ENCODE data around the gene PSMD3. TPM values are rescaled to one million over a fixed set of nuclear protein-coding genes. Genes with fewer than 3 reads are reported as not detected.

PSMD3 gene
- total and polyA plus RNA-seq, 2 of the 4 experiments (the other 2 are of a cell fraction): 123 to 155 TPM

DNA sequence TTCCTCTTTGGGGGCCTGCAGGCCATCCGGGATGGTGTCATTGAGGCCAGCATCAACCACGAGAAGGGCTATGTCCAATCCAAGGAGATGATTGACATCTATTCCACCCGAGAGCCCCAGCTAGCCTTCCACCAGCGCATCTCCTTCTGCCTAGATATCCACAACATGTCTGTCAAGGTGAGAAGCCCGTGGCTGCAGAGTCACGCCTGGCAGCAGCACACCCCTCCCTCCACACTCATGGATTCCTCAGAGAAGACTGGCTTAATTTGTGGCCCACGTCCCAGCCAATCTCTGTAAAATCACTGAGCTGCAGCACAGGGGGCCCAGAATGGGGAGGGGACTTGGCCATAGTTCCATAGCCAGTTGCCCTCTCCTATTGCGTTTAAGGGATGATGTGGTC is 15.6 kb downstream of the PSMD3 start:
- Histone ChIP-seq H3K23ac (ENCODE audit: low read depth, low read length) (no peak overlapping the region), H3K4ac (ENCODE audit: low read depth, low read length) (no peak overlapping the region), H3K14ac (replicated peaks; ENCODE audit: low read depth, low read length) (no peak overlapping the region), H2BK5ac (ENCODE audit: low read depth, low read length, poor library complexity, severe bottlenecking) (no peak overlapping the region), H4K20me1 (ENCODE audit: insufficient read depth, low read length) (peaks cover 6% of the 10 kb centered on the region; the same call in 1 of the 2 replicates), H2BK20ac (ENCODE audit: low read depth, low read length) (no peak overlapping the region), H3K9me3 (ENCODE audit: control insufficient read depth, insufficient read depth, low read length) (no peaks in the 10 kb centered on the region), H3K27ac (ENCODE audit: insufficient read depth, low read length) (no peak overlapping the region), H3K4me3 (ENCODE audit: insufficient read depth, low read depth, low read length) (no peak overlapping the region), H3K56ac (ENCODE audit: extremely low read depth, insufficient read depth, low read length) (no peak overlapping the region), H4K5ac (ENCODE audit: low read depth, low read length) (no peak overlapping the region), H3K36me3 (ENCODE audit: control insufficient read depth, insufficient read depth, low read length) (peaks cover 67% of the 10 kb centered on the region), H4K91ac (ENCODE audit: insufficient read depth, low read depth, low read length) (no peak overlapping the region), H3K9ac (ENCODE audit: low read depth, low read length) (no peak overlapping the region), H3K9me1 (ENCODE audit: insufficient read depth, low read length) (no peaks in the 10 kb centered on the region), H3K79me1 (ENCODE audit: low read depth in 1 of 2, low read length in 2 of 2) (peaks cover 0 to 8% of the 10 kb centered on the region in 2 experiments; a peak in 3 of 4 replicates), H2AK5ac (ENCODE audit: low read depth, low read length) (no peak overlapping the region), H3K27me3 (ENCODE audit: control insufficient read depth, insufficient read depth, low read length) (no peaks in the 10 kb centered on the region), H4K8ac (ENCODE audit: low read depth in 2 of 2, low read length in 2 of 2) (no peak overlapping the region), H2BK120ac (ENCODE audit: low read depth, low read length) (no peak overlapping the region), H2AFZ (replicated peaks; ENCODE audit: low read length, poor library complexity) (peak overlapping the region; percentile 48), H2AK9ac (replicated peaks; ENCODE audit: low read depth, low read length, poor library complexity) (no peak overlapping the region), H2BK15ac (ENCODE audit: low read depth, low read length) (no peak overlapping the region), H3K4me2 (ENCODE audit: low read depth, low read length) (no peak overlapping the region), H3K4me1 (ENCODE audit: control insufficient read depth, insufficient read depth, low read length) (no peaks in the 10 kb centered on the region), H3K18ac (ENCODE audit: low read depth, low read length) (no peak overlapping the region)
- intact Hi-C loops (cut with micrococcal nuclease) (no loop called here), dilution Hi-C loops (cut with HindIII; ENCODE audit: low sequenced_read_pairs, unreplicated experiment) (no loop called here), in situ Hi-C loops (cut with MboI; ENCODE audit: low sequenced_read_pairs) (no loop called here)
- ATAC-seq (ENCODE audit: low read depth) (no peak), DNase-seq (no peak)
- BruUV-seq (replicated peaks): no TSS peak
- WGBS, 2 experiments (ENCODE audit: extremely low coverage in 2 of 2, insufficient read length in 1 of 2): 95% methylated on average over 3 of the region's 8 CpGs; no CpG with 5 or more reads in 1 of the 2 experiments
- POLR2A ChIA-PET (ENCODE audit: unreplicated experiment): no interaction called here
- TF ChIP-seq, protein P1, sequence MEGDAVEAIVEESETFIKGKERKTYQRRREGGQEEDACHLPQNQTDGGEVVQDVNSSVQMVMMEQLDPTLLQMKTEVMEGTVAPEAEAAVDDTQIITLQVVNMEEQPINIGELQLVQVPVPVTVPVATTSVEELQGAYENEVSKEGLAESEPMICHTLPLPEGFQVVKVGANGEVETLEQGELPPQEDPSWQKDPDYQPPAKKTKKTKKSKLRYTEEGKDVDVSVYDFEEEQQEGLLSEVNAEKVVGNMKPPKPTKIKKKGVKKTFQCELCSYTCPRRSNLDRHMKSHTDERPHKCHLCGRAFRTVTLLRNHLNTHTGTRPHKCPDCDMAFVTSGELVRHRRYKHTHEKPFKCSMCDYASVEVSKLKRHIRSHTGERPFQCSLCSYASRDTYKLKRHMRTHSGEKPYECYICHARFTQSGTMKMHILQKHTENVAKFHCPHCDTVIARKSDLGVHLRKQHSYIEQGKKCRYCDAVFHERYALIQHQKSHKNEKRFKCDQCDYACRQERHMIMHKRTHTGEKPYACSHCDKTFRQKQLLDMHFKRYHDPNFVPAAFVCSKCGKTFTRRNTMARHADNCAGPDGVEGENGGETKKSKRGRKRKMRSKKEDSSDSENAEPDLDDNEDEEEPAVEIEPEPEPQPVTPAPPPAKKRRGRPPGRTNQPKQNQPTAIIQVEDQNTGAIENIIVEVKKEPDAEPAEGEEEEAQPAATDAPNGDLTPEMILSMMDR (conservative IDR thresholded peaks at IDR 0.05; ENCODE audit: low read depth, low read length): no peak
- TF ChIP-seq RFX5 (IDR thresholded peaks at IDR 0.05; ENCODE audit: low read depth, low read length): no peak
- TF ChIP-seq SMC3 (IDR thresholded peaks at IDR 0.05; ENCODE audit: low read depth, low read length): no peak
- TF ChIP-seq CHD1 (IDR thresholded peaks at IDR 0.05; ENCODE audit: low read depth, low read length): no peak
- TF ChIP-seq FOS (IDR thresholded peaks at IDR 0.05; ENCODE audit: low read depth, low read length): no peak
- TF ChIP-seq MAZ (IDR thresholded peaks at IDR 0.05; ENCODE audit: borderline replicate concordance, low read depth, low read length): no peak
- TF ChIP-seq CEBPB (IDR thresholded peaks at IDR 0.05; ENCODE audit: low read depth, low read length): no peak
- TF ChIP-seq POLR2A (IDR thresholded peaks at IDR 0.05; ENCODE audit: low read depth, low read length): no peak
- CTCF ChIA-PET: interaction anchor here (0.7 kb wide), 1 partner anchor 16 kb away, joined by 3 read pairs; the partner anchor contains the start of gene PSMD3
